Measurements from ENCODE around the gene SET.

DNA sequence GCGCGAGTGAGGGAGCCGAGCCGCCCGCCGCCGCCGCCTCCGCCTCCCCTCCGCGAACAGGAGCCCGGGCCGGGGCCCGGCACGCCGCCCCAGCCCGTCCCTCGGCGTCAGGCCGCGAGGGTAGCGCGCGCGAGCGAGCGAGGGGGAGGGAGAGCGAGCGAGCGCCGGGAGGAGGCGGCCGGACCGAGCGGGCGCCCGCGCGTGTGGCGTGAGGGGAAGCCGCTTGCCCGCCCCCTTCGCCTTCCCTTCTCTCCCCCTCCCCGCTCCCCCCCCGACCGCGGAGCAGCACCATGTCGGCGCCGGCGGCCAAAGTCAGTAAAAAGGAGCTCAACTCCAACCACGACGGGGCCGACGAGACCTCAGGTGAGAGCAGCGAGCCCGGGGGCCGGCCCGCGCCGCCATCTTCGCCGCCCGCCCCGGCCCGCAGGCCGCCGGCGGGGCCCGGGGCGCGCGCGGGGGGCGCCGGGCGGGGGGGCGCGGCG is 312 bp downstream of the SET start:
- no peak for TF ChIP-seq EZH2 (IDR thresholded peaks at IDR 0.05; ENCODE audit: borderline replicate concordance, insufficient read depth, low read depth, low read length, poor library complexity, severe bottlenecking)
- no peak for TF ChIP-seq CTCF (IDR thresholded peaks at IDR 0.05)

Data from B cell (primary cell).